OCI-LY3 (cell line): ENCODE data around the gene DTYMK.
A peak's percentile ranks its signal among the peaks of the same experiment; 100 is the strongest.

Experiments
- H2AFZ ChIP-seq: fragments of 200-600, 300-600 bp; shearing (Covaris generic); 2 replicates; pipeline ENCODE4 v1.6.0; 2014; ENCODE audit warnings: antibody characterized with exemption, low read depth, low read length
- H3K27ac ChIP-seq: fragments of 200-600, 300-600 bp; sonication (generic); 2 replicates; pipeline ENCODE4 v1.5.1; 2014; ENCODE audit warnings: mild to moderate bottlenecking, low read length, moderate library complexity, mixed read lengths
- H3K27me3 ChIP-seq: fragments of 200-600, 300-600 bp; sonication (generic); 2 replicates; pipeline ENCODE4 v1.6.1; 2014; ENCODE audit warnings: low read depth, low read length, mixed read lengths
- H3K36me3 ChIP-seq: fragments of 200-600, 300-600 bp; sonication (generic); replicated peaks from 2 replicates; pipeline ENCODE3; 2014; ENCODE audit warnings: low read depth, low read length, mixed read lengths
- H3K4me1 ChIP-seq: fragments of 300-600, 200-600 bp; sonication (generic); 2 replicates; pipeline ENCODE4 v1.6.1; 2014; ENCODE audit warnings: low read length, mixed read lengths
- H3K4me2 ChIP-seq: fragments of 200-600, 300-600 bp; sonication (generic); 2 replicates; pipeline ENCODE4 v1.6.1; 2014; ENCODE audit warnings: low read length, mixed read lengths
- H3K4me3 ChIP-seq: fragments of 300-600, 200-600 bp; sonication (generic); 2 replicates; pipeline ENCODE4 v1.5.1; 2014; ENCODE audit warnings: antibody characterized with exemption, mild to moderate bottlenecking, low read length, moderate library complexity
- H3K79me2 ChIP-seq: fragments of 300-600, 200-600 bp; shearing (Covaris generic); 2 replicates; pipeline ENCODE4 v1.6.1; 2014; ENCODE audit warnings: mild to moderate bottlenecking, low read length, mixed read lengths
- H3K9ac ChIP-seq: fragments of 300-600, 200-600 bp; shearing (Covaris generic); 2 replicates; pipeline ENCODE4 v1.6.0; 2014; ENCODE audit warnings: mild to moderate bottlenecking, low read length, moderate library complexity
- H3K9me3 ChIP-seq: fragments of 200-600, 300-600 bp; shearing (Covaris generic); 2 replicates; pipeline ENCODE4 v1.6.1; 2014; ENCODE audit warnings: low read length, mixed read lengths; ENCODE audit not compliant: insufficient read depth
- H4K20me1 ChIP-seq: fragments of 200-600, 300-600 bp; sonication (generic); 2 replicates; pipeline ENCODE4 v1.6.1; 2016; ENCODE audit warnings: low read length, mixed read lengths; ENCODE audit not compliant: insufficient read depth
- EZH2phosphoT487 ChIP-seq: fragments of 200-600 bp; shearing (Covaris generic); IDR thresholded peaks from 2 replicates; pipeline ENCODE4 v1.6.1; 2018; ENCODE audit warnings: antibody characterized with exemption, mixed run types, low read depth
- TF ChIP-seq, protein P1 (sequence below): fragments of 200-600, 300-600 bp; sonication (generic); IDR thresholded peaks from 2 replicates; pipeline ENCODE4 v1.5.1; 2014; ENCODE audit warnings: antibody characterized with exemption, low read length, low read depth

Gene DTYMK

DNA sequence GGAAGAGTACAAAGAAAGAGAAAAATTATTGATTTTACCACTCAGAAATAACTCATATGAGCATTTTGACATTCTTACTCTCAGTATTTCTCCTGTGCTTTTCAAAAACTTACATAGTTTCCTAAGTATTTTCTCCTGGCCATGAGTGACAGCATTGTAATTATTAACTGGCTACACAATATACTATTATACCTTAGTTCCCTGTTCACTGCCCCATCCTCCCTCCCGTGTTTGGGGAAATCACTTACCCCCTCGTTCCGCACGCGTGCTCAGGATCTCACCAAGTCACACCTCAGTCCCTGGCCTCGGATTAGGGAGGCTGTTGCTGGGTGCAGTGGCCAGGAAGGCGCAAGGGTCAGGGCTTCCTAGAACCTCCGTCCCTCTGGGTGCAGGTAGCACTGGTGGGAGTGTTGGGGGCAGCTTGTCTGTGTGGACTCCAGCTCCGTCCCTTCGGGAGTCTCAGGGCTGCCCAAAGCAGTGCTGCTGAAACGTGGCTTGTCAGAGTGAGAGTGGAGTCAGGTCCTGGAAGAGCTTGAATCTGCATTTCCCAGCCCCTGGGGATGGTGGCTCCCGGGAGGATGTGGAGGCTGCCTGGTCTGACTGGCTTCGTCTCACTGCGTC is 25.9 kb downstream of the DTYMK start:
- H3K4me3 ChIP-seq = no peak overlapping the region
- H3K27me3 ChIP-seq = no peaks in the 10 kb centered on the region
- TF ChIP-seq EZH2phosphoT487 = no peak
- TF ChIP-seq, protein P1, sequence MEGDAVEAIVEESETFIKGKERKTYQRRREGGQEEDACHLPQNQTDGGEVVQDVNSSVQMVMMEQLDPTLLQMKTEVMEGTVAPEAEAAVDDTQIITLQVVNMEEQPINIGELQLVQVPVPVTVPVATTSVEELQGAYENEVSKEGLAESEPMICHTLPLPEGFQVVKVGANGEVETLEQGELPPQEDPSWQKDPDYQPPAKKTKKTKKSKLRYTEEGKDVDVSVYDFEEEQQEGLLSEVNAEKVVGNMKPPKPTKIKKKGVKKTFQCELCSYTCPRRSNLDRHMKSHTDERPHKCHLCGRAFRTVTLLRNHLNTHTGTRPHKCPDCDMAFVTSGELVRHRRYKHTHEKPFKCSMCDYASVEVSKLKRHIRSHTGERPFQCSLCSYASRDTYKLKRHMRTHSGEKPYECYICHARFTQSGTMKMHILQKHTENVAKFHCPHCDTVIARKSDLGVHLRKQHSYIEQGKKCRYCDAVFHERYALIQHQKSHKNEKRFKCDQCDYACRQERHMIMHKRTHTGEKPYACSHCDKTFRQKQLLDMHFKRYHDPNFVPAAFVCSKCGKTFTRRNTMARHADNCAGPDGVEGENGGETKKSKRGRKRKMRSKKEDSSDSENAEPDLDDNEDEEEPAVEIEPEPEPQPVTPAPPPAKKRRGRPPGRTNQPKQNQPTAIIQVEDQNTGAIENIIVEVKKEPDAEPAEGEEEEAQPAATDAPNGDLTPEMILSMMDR = no peak
- H3K4me1 ChIP-seq = no peaks in the 10 kb centered on the region
- H3K9ac ChIP-seq = no peak overlapping the region
- H3K9me3 ChIP-seq = no peaks in the 10 kb centered on the region
- H3K79me2 ChIP-seq = no peaks in the 10 kb centered on the region
- no peak overlapping the region for H3K4me2 ChIP-seq
- peaks cover 8% of the 10 kb centered on the region for H3K36me3 ChIP-seq
- no peak overlapping the region for H2AFZ ChIP-seq
- H4K20me1 ChIP-seq = no peaks in the 10 kb centered on the region
- no peak overlapping the region for H3K27ac ChIP-seq

DNA sequence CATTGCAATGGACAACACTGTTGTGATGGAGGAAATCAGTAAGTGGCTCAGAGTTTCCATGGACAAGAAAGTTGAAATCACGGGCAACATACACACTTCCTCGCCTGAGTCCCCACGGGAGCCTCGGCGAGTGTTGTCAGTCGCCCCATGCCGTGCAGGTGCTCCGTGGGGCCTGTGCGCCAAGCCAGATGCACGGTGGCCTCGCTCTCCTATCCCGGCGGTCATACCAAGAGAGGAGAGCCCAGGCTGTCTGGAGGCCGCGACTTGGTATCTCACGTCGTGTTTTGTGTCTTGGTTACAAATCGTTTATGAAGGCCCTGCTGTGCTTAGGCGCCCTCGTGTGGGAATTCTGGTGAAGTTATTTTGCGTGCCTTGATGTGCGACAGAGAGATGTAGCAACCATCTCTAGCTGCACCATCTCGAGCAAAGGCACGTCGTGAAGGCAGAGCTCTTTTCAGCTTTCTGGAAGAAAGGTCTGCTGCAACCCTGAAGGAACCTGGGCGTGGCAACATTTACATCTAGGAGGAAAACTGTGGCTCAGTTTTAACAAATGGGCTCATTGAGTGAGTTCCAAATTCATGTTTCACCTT is 27.4 kb downstream of the DTYMK start:
- H3K9me3 ChIP-seq = no peaks in the 10 kb centered on the region
- no peaks in the 10 kb centered on the region for H3K27me3 ChIP-seq
- H3K36me3 ChIP-seq = peaks cover 8% of the 10 kb centered on the region
- H3K9ac ChIP-seq = no peak overlapping the region
- no peaks in the 10 kb centered on the region for H4K20me1 ChIP-seq
- H3K27ac ChIP-seq = no peak overlapping the region
- H3K4me3 ChIP-seq = no peak overlapping the region
- H3K79me2 ChIP-seq = no peaks in the 10 kb centered on the region
- no peak overlapping the region for H2AFZ ChIP-seq
- no peaks in the 10 kb centered on the region for H3K4me1 ChIP-seq
- TF ChIP-seq EZH2phosphoT487 = no peak
- TF ChIP-seq, protein P1 = peak; percentile 48
- H3K4me2 ChIP-seq = no peak overlapping the region

DNA sequence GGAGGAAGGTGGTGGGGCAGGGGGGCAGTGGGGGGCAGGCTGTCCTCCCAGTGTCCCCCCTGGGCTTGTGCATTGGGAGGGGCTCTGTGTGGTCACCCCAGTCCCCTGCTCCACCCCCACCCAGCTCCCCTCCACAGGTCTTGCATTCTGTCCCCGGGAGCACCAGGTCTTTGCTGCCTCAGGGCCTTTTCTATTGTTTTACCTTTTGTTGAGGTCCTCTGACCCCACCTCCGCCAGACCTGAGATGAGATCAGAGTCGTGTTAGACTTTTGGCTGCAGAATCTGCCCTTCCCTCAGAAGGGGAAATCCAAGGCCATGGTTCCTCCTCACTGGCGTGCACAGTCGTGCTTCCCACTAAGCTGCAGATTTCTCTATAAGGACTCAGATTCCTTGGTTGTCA is 28.3 kb downstream of the DTYMK start:
- H3K36me3 ChIP-seq = peaks cover 8% of the 10 kb centered on the region
- no peak overlapping the region for H3K4me3 ChIP-seq
- no peaks in the 10 kb centered on the region for H4K20me1 ChIP-seq
- no peak overlapping the region for H3K4me2 ChIP-seq
- no peak overlapping the region for H3K27ac ChIP-seq
- no peaks in the 10 kb centered on the region for H3K79me2 ChIP-seq
- no peak overlapping the region for H3K9ac ChIP-seq
- no peaks in the 10 kb centered on the region for H3K4me1 ChIP-seq
- no peaks in the 10 kb centered on the region for H3K9me3 ChIP-seq
- no peaks in the 10 kb centered on the region for H3K27me3 ChIP-seq
- H2AFZ ChIP-seq = no peak overlapping the region
- no peak for TF ChIP-seq EZH2phosphoT487
- TF ChIP-seq, protein P1 = no peak

DNA sequence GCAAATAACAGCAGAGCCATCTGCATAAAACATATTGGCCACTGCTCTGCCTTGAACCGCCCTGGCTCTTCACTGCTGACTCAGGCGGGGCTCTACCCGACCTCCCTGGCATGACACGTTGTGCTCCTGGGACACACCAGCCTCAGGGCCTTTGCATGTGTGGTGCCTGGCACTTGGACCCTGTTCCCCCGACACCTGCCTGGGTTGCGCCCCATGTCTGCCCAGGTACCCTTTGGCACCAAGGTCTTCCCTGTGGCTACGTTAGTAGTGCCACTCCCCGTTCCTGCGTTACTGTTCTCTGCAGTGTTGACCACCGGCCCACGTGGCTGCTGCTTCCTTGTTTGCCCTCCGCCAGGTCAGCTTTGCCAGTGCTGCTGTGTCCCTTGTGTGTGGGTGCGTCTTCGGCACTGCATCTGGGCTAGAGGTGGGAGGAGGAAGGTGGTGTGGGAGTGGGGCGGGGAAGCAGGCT is 28.8 kb downstream of the DTYMK start:
- Histone ChIP-seq H3K27me3 (no peaks in the 10 kb centered on the region), H2AFZ (no peak overlapping the region), H3K79me2 (no peaks in the 10 kb centered on the region), H3K36me3 (peaks cover 8% of the 10 kb centered on the region), H3K4me2 (no peak overlapping the region), H3K27ac (no peak overlapping the region), H3K9ac (no peak overlapping the region), H3K4me3 (no peak overlapping the region), H3K9me3 (no peaks in the 10 kb centered on the region), H4K20me1 (no peaks in the 10 kb centered on the region), H3K4me1 (no peaks in the 10 kb centered on the region)
- TF ChIP-seq, protein P1 = no peak
- TF ChIP-seq EZH2phosphoT487 = no peak
